Stimulated activated CD8-positive, alpha-beta memory T cell treated with anti-CD3 and anti-CD28 coated beads, Interleukin-7, amount 100 ng/mL, for 48 hours (primary cell): ENCODE measurements around the gene PSMD9.
A peak's percentile ranks its signal among the peaks of the same experiment; 100 is the strongest.
"Not testable (repeated sequence)": the region's sequence is repeated elsewhere in the genome, so short reads cannot be mapped to it uniquely, and the experiment has no call there.

Experiments
- DNase-seq, 2 donors: peaks; one replicate each; pipeline ENCODE4 v3.0.0-alpha.2; 2020; ENCODE audit warnings: low read depth in 1 of 2; ENCODE audit errors: extremely low read depth in 1 of 2

The PSMD9 gene

DNA sequence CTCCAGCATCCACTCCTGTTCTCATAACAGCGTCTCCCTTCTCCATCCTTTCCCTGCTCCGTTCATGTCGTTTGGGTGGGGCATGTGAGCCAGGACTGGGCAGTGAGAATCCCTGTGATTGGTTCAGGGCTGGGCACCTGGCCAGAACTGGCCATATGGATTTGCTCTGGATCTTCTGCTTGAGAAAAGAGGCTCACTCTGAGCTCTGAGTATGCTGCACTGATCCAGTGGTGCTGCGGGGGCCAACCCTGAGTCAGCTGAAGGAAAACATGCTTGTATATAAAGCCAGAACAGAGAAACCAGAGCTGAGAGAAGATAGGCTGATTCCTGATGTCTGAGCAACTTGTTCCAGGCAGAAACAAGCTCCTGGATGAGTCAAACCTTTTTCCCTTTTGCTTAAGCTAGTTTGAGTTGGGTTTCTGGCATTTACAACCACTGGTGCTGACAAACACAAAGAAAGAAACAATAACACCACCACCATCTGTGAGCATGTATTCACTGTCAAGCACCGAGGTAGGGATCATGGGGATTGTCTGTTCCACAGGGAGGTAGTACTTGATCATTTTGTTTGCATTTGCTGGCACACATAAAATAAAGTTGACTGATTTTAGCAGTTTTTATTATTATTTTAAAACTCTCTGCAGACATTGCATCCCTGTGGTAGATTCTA is 15.9 kb upstream of the PSMD9 start:
- peak in 1 of 2 donors; percentile 23 for DNase-seq

DNA sequence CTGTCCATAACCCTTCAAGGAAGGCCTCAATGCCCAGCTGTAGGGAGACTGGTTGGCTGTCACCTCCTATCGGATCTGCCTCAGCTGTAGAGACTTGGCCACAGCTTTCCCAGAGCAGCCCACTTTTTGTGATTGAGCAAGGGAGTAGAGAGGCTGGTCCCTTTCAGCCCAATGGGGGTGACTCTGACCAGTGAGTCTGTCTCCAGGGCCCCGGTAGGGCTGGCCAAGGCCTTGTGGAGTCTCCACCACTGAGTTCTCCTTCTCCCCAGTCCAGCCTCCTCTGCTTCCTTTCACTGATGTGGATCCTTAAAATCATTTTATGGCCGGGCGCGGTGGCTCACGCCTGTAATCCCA is 15.4 kb upstream of the PSMD9 start:
- DNase-seq = no peak

- DNase-seq = no peak
Observed at GRCh38 chr12:121874071-121874470, 14.5 kb upstream of the PSMD9 start.

GRCh38 chr12:121875582-121875981 is 13.0 kb upstream of the PSMD9 start:
- no peak for DNase-seq

DNA sequence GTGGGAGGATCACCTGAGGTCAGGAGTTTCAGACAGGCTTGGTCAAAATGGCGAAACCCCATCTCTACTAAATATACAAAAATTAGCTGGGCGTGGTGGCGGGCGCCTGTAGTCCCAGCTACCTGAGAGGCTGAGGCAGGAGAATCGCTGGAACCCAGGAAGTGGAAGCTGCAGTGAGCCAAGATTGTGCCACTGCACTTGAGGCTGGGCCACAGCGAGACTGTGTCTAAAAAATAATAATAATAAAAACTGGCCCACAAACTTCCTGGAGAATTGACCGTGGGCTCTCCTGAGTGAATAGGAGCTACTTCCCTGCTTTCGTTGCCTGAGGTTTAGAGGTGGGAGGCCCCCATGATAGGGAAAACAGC is 12.5 kb upstream of the PSMD9 start:
- DNase-seq = not testable (repeated sequence)

GRCh38 chr12:121883315-121883660 is 5.3 kb upstream of the PSMD9 start:
- no peak for DNase-seq

DNA sequence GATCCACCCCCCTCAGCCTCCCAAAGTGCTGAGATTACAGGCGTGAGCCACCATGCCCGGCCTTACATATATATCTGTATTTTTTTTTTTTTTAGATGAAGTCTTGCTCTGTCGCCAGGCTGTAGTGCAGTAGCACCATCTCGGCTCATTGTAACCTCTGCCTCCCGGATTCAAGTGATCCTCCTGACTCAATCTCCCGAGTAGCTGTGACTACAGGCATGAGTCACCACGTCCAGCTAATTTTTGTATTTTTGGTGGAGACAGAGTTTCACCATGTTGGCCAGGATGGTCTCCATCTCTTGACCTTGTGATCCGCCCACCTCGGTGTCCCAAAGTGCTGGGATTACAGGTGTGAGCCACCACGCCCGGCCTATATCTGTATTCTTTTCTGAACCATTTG is 3.5 kb upstream of the PSMD9 start:
- not testable (repeated sequence) for DNase-seq

GRCh38 chr12:121888083-121888477 is 510 bp upstream of the PSMD9 start:
- DNase-seq = no peak

DNA sequence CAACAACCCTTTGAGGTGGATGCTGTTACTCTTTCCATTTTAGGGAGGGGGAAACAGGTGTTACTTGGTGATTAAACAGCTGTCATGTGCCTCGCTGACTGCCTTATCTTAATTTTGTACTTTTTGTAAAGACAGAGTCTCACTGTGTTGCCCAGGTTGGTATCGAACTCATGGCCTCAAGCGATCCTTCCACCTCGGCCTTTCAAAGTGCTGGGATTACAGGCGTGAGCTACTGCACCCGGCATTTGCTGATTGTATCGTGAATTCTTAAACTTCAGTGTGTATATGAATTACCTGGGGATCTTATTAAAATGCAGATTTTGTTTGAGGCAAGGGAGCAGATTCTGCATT is 659 bp downstream of the PSMD9 start:
- DNase-seq = no peak

DNA sequence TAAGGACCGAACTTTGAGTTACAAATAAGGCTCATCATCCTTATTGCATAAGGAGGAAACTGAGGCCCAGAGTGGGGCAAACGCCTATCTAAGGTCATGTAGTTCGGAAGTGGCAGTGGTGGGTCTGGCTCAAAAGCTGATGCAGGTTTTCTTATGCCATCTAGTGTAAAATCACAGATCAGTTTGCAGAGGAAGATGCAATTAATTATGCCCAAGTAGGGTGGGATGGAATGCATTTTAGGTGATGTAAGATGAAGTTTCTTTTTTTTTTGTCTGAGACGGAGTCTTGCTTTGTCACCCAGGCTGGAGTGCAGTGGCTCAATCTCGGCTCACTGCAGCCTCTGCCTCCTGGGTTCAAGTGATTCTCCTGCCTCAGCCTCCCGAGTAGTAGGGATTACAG is 1.1 kb downstream of the PSMD9 start:
- DNase-seq = not testable (repeated sequence)

GRCh38 chr12:121892673-121893561 is 4.3 kb downstream of the PSMD9 start:
- no peak for DNase-seq

DNA sequence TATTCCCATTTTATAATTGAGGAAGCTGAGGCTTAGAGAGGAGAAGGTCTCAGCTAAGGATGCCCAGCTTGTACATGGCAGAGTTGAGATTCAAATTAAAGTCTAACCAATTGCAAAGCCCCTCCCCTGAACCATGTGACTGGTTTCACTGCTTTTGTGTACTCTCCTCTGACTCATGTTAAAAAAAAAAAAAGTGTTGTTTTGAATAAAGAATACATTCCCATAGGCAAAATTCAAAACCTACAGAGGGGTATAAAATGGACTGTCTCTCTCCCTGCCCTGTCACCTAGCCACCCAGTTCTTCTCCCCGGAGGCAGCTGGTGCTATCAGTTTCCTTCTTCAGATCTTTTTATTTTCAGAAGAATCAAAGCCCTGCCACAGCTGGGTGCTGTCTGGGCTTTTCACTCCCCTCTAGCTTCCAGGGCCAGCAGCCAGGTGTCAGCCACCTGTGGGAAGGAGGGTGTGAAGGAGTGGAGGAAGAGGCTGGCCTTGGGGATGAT is 5.4 kb downstream of the PSMD9 start:
- no peak for DNase-seq

DNA sequence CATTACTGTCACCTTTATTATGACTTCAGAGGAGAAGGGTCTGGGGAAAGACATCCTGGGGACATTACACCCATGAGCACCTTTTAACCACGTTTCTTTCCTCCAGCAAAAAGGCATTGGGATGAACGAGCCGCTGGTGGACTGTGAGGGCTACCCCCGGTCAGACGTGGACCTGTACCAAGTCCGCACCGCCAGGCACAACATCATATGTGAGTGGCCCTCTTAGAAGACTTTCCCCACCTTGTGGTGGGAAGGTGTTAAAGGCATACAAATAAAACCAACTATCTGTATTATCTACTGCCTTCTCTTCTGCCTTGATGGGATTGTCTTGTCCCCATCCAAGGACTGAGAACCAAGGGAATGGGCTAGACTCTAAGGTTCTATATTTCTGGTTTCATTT is 6.0 kb downstream of the PSMD9 start:
- no peak for DNase-seq

GRCh38 chr12:121898287-121898686 is 9.7 kb downstream of the PSMD9 start:
- no peak for DNase-seq

- DNase-seq = no peak
Observed at GRCh38 chr12:121899590-121899989, 11.0 kb downstream of the PSMD9 start.

DNA sequence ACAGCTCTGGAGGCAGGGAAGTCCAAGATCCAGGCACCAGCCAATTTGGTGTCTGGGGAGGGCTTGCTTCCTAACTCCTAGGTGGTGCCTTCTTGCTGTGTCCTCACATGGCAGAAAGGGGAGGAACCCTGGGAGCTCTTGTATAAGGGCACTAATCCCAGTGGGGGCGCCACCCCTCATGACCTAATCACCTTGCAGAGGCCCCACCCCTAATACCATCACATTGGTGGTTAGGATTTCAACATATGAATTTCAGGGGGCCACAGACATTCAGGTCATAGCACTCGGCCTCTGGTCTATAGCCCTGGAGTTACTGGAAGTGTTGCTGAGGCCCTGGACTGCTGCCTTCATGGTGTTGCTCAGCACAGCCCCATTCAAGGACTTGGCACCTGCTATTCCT is 14.6 kb downstream of the PSMD9 start:
- DNase-seq = no peak

DNA sequence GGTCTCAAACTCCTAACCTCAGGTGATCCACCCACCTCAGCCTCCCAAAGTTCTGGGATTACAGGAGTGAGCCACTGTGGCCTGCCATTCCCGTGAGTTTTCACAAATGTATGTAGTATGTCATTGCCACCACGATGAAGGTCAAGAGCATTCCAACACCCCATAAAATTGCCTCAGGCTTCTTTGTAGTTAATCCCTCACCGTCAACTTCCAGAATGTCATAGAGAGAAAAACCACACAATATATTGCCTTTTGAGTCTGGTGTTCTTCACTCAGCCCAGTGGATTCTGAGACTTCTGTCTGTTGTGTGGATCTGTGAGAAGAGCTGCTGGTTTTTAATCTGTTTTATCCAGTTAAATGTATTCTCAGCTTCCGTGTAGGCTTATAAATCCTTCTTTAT is 17.2 kb downstream of the PSMD9 start:
- no peak for DNase-seq

GRCh38 chr12:121908702-121909101 is 20.1 kb downstream of the PSMD9 start:
- no peak for DNase-seq

- no peak for DNase-seq
Observed at GRCh38 chr12:121911824-121912585, 23.4 kb downstream of the PSMD9 start.

GRCh38 chr12:121915841-121916321 is 27.3 kb downstream of the PSMD9 start:
- DNase-seq = no peak

- DNase-seq = no peak
Observed at GRCh38 chr12:121916719-121917118, 28.1 kb downstream of the PSMD9 start.
